ENCODE data around the gene PHLDB2. TPM values are rescaled to one million over a fixed set of nuclear protein-coding genes. Genes with fewer than 3 reads are reported as not detected.

Gene PHLDB2
- total RNA-seq, 1 experiment from 2014 or later, result 143 TPM

DNA sequence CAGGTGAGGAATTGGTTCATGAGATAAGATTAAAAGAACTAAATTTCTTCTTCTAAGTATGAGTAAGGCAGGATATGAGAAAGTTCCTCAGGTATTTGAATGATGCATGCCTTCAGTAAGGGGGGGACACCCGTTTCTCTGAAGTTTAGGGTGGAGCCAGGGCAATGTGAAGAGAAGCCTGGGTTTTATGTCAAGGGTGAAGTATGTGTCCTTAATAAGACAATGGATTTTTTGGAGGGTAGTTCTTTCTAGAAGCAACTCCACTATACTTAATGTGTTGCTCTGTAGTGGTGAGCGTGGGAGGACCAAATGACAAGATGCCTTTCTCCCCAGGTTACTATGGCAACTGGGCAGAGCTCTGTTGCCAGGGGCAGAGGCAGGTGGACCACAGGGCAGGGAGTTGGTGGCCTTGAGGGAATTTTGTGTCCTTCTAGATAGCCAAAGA, 44.0 kb downstream of the PHLDB2 start:
- Histone ChIP-seq H3K4me2 (ENCODE audit: low read length) (peak overlapping the region; percentile 48), H3K4me3 (replicated peaks in 1 of 2; ENCODE audit: low read depth in 1 of 2, low read length in 2 of 2) (no peak overlapping the region), H3K27me3 (ENCODE audit: insufficient read depth, low read length) (no peaks in the 10 kb centered on the region), H3K27ac (ENCODE audit: low read depth, low read length) (peak overlapping the region; percentile 96), H3K4me1 (ENCODE audit: control insufficient read depth in 1 of 2, insufficient read depth in 2 of 2, low read length in 2 of 2) (peaks cover 44 to 99% of the 10 kb centered on the region in 2 experiments), H3K9ac (ENCODE audit: low read length) (peak overlapping the region; percentile 53), H3K9me3 (ENCODE audit: control insufficient read depth in 1 of 2, insufficient read depth in 1 of 2, low read depth in 1 of 2, low read length in 2 of 2) (peaks cover 0 to 7% of the 10 kb centered on the region in 2 experiments; a peak in 1 of 4 replicates), H2AFZ (ENCODE audit: low read depth, low read length, poor library complexity, severe bottlenecking) (no peak overlapping the region), H3K36me3 (ENCODE audit: control insufficient read depth in 1 of 2, insufficient read depth in 2 of 2, low read length in 2 of 2) (peaks cover 0 to 32% of the 10 kb centered on the region in 2 experiments; a peak in 2 of 4 replicates), H3K79me2 (ENCODE audit: insufficient read depth, low read length) (peaks cover 96% of the 10 kb centered on the region), H3K9me2 (ENCODE audit: insufficient read depth) (no peaks in the 10 kb centered on the region), H4K20me1 (ENCODE audit: insufficient read depth) (no peaks in the 10 kb centered on the region)
- intact Hi-C loops (cut with micrococcal nuclease), result loop anchor here (1.0 to 2.0 kb wide), 3 partner anchors 14 to 64 kb away; no protein-coding TSS in a partner anchor
- RAD21 ChIA-PET (ENCODE audit: low non-redundant PET in 1 of 2, low total read pairs in 2 of 2, uncharacterized antibody in 2 of 2, unreplicated experiment in 2 of 2), result no interaction called here
- POLR2A ChIA-PET, result interaction anchor here (0.8 to 6.6 kb wide), 8 partner anchors 14 to 70 kb away, joined by 3 to 152 read pairs (median 9); partner anchors contain the start of gene PHLDB2
- BruUV-seq (replicated peaks), result no TSS peak
- DNase-seq (ENCODE audit: low read depth, low spot score), result peak; percentile 98
- peak; percentile 84 for ATAC-seq
- CTCF ChIA-PET, result interaction anchor here (1.0 kb wide), 1 partner anchor 140 kb away, joined by 4 read pairs; no protein-coding TSS in a partner anchor
- no peak for TF ChIP-seq SP1 (IDR thresholded peaks at IDR 0.05; ENCODE audit: low read depth)
- TF ChIP-seq YY1 (IDR thresholded peaks at IDR 0.05; ENCODE audit: extremely low read depth, insufficient replicate concordance, low read depth, low read length), result peak; percentile 61
- TF ChIP-seq, protein P1, sequence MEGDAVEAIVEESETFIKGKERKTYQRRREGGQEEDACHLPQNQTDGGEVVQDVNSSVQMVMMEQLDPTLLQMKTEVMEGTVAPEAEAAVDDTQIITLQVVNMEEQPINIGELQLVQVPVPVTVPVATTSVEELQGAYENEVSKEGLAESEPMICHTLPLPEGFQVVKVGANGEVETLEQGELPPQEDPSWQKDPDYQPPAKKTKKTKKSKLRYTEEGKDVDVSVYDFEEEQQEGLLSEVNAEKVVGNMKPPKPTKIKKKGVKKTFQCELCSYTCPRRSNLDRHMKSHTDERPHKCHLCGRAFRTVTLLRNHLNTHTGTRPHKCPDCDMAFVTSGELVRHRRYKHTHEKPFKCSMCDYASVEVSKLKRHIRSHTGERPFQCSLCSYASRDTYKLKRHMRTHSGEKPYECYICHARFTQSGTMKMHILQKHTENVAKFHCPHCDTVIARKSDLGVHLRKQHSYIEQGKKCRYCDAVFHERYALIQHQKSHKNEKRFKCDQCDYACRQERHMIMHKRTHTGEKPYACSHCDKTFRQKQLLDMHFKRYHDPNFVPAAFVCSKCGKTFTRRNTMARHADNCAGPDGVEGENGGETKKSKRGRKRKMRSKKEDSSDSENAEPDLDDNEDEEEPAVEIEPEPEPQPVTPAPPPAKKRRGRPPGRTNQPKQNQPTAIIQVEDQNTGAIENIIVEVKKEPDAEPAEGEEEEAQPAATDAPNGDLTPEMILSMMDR (IDR thresholded peaks at IDR 0.05 in 2 of 3, conservative IDR thresholded peaks at IDR 0.05 in 1 of 3; ENCODE audit: borderline replicate concordance in 1 of 3, insufficient read depth in 1 of 3, low read depth in 2 of 3, low read length in 2 of 3), result no peak
- TF ChIP-seq, protein P2, sequence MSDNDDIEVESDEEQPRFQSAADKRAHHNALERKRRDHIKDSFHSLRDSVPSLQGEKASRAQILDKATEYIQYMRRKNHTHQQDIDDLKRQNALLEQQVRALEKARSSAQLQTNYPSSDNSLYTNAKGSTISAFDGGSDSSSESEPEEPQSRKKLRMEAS (IDR thresholded peaks at IDR 0.05), result no peak
- no peak for TF ChIP-seq ZNF274 (IDR thresholded peaks at IDR 0.05; ENCODE audit: low read depth, low read length)
- TF ChIP-seq, protein P3, sequence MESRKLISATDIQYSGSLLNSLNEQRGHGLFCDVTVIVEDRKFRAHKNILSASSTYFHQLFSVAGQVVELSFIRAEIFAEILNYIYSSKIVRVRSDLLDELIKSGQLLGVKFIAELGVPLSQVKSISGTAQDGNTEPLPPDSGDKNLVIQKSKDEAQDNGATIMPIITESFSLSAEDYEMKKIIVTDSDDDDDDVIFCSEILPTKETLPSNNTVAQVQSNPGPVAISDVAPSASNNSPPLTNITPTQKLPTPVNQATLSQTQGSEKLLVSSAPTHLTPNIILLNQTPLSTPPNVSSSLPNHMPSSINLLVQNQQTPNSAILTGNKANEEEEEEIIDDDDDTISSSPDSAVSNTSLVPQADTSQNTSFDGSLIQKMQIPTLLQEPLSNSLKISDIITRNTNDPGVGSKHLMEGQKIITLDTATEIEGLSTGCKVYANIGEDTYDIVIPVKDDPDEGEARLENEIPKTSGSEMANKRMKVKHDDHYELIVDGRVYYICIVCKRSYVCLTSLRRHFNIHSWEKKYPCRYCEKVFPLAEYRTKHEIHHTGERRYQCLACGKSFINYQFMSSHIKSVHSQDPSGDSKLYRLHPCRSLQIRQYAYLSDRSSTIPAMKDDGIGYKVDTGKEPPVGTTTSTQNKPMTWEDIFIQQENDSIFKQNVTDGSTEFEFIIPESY (IDR thresholded peaks at IDR 0.05; ENCODE audit: extremely low read depth, insufficient replicate concordance, low read length), result peak; percentile 69
- TF ChIP-seq, protein P4, sequence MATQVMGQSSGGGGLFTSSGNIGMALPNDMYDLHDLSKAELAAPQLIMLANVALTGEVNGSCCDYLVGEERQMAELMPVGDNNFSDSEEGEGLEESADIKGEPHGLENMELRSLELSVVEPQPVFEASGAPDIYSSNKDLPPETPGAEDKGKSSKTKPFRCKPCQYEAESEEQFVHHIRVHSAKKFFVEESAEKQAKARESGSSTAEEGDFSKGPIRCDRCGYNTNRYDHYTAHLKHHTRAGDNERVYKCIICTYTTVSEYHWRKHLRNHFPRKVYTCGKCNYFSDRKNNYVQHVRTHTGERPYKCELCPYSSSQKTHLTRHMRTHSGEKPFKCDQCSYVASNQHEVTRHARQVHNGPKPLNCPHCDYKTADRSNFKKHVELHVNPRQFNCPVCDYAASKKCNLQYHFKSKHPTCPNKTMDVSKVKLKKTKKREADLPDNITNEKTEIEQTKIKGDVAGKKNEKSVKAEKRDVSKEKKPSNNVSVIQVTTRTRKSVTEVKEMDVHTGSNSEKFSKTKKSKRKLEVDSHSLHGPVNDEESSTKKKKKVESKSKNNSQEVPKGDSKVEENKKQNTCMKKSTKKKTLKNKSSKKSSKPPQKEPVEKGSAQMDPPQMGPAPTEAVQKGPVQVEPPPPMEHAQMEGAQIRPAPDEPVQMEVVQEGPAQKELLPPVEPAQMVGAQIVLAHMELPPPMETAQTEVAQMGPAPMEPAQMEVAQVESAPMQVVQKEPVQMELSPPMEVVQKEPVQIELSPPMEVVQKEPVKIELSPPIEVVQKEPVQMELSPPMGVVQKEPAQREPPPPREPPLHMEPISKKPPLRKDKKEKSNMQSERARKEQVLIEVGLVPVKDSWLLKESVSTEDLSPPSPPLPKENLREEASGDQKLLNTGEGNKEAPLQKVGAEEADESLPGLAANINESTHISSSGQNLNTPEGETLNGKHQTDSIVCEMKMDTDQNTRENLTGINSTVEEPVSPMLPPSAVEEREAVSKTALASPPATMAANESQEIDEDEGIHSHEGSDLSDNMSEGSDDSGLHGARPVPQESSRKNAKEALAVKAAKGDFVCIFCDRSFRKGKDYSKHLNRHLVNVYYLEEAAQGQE (IDR thresholded peaks at IDR 0.05; ENCODE audit: low read depth), result no peak
- TF ChIP-seq TCF7L2 (IDR thresholded peaks at IDR 0.05; ENCODE audit: borderline replicate concordance, extremely low read depth, insufficient read depth, insufficient read length), result peak; percentile 85
- TF ChIP-seq RAD21 (IDR thresholded peaks at IDR 0.05; ENCODE audit: low read depth), result no peak
- TF ChIP-seq POLR2AphosphoS5 (IDR thresholded peaks at IDR 0.05; ENCODE audit: low read depth, low read length), result peak; percentile 71
- TF ChIP-seq FOSL1 (IDR thresholded peaks at IDR 0.05; ENCODE audit: low read depth), result no peak
- no peak for TF ChIP-seq JUND (IDR thresholded peaks at IDR 0.05)
- TF ChIP-seq ZFX (IDR thresholded peaks at IDR 0.05), result no peak
- TF ChIP-seq SIN3A (IDR thresholded peaks at IDR 0.05; ENCODE audit: low read depth), result no peak
- TF ChIP-seq CEBPB (IDR thresholded peaks at IDR 0.05; ENCODE audit: low read depth), result no peak
- TF ChIP-seq SRF (IDR thresholded peaks at IDR 0.05; ENCODE audit: low read depth), result no peak
